OCI-LY3 (cell line): ENCODE data around the gene TMEM19.

Experiments used
- H2AFZ ChIP-seq: fragments of 200-600, 300-600 bp; shearing (Covaris generic); 2 replicates; pipeline ENCODE4 v1.6.0; 2014; ENCODE audit warnings: antibody characterized with exemption, low read depth, low read length
- H3K27ac ChIP-seq: fragments of 200-600, 300-600 bp; sonication (generic); 2 replicates; pipeline ENCODE4 v1.5.1; 2014; ENCODE audit warnings: mild to moderate bottlenecking, low read length, moderate library complexity, mixed read lengths
- H3K27me3 ChIP-seq: fragments of 200-600, 300-600 bp; sonication (generic); 2 replicates; pipeline ENCODE4 v1.6.1; 2014; ENCODE audit warnings: low read depth, low read length, mixed read lengths
- H3K36me3 ChIP-seq: fragments of 200-600, 300-600 bp; sonication (generic); replicated peaks from 2 replicates; pipeline ENCODE3; 2014; ENCODE audit warnings: low read depth, low read length, mixed read lengths
- H3K4me1 ChIP-seq: fragments of 300-600, 200-600 bp; sonication (generic); 2 replicates; pipeline ENCODE4 v1.6.1; 2014; ENCODE audit warnings: low read length, mixed read lengths
- H3K4me2 ChIP-seq: fragments of 200-600, 300-600 bp; sonication (generic); 2 replicates; pipeline ENCODE4 v1.6.1; 2014; ENCODE audit warnings: low read length, mixed read lengths
- H3K4me3 ChIP-seq: fragments of 300-600, 200-600 bp; sonication (generic); 2 replicates; pipeline ENCODE4 v1.5.1; 2014; ENCODE audit warnings: antibody characterized with exemption, mild to moderate bottlenecking, low read length, moderate library complexity
- H3K79me2 ChIP-seq: fragments of 300-600, 200-600 bp; shearing (Covaris generic); 2 replicates; pipeline ENCODE4 v1.6.1; 2014; ENCODE audit warnings: mild to moderate bottlenecking, low read length, mixed read lengths
- H3K9ac ChIP-seq: fragments of 300-600, 200-600 bp; shearing (Covaris generic); 2 replicates; pipeline ENCODE4 v1.6.0; 2014; ENCODE audit warnings: mild to moderate bottlenecking, low read length, moderate library complexity
- H3K9me3 ChIP-seq: fragments of 200-600, 300-600 bp; shearing (Covaris generic); 2 replicates; pipeline ENCODE4 v1.6.1; 2014; ENCODE audit warnings: low read length, mixed read lengths; ENCODE audit not compliant: insufficient read depth
- H4K20me1 ChIP-seq: fragments of 200-600, 300-600 bp; sonication (generic); 2 replicates; pipeline ENCODE4 v1.6.1; 2016; ENCODE audit warnings: low read length, mixed read lengths; ENCODE audit not compliant: insufficient read depth
- CTCF ChIP-seq: fragments of 200-600, 300-600 bp; sonication (generic); IDR thresholded peaks from 2 replicates; pipeline ENCODE4 v1.5.1; 2014; ENCODE audit warnings: antibody characterized with exemption, low read length, low read depth
- EZH2phosphoT487 ChIP-seq: fragments of 200-600 bp; shearing (Covaris generic); IDR thresholded peaks from 2 replicates; pipeline ENCODE4 v1.6.1; 2018; ENCODE audit warnings: antibody characterized with exemption, mixed run types, low read depth

The TMEM19 gene

GRCh38 chr12:71708658-71709057, 22.8 kb downstream of the TMEM19 start:
- Histone ChIP-seq H3K9ac (no peak overlapping the region), H3K4me3 (no peak overlapping the region), H3K27ac (no peak overlapping the region), H3K36me3 (no peaks in the 10 kb centered on the region), H2AFZ (no peak overlapping the region), H3K4me1 (no peaks in the 10 kb centered on the region), H3K4me2 (no peak overlapping the region), H3K27me3 (no peaks in the 10 kb centered on the region), H4K20me1 (no peaks in the 10 kb centered on the region), H3K79me2 (no peaks in the 10 kb centered on the region), H3K9me3 (0 out of 2 replicates have a peak, but pooled peaks cover 3% of the 10 kb centered on the region)
- no peak for TF ChIP-seq EZH2phosphoT487
- TF ChIP-seq CTCF, result no peak

- Histone ChIP-seq H3K4me2 (no peak overlapping the region), H3K27ac (no peak overlapping the region)
These were observed 24.6 kb downstream of the TMEM19 start for GRCh38 chr12:71710276-71711125.

GRCh38 chr12:71718611-71719010, 32.7 kb downstream of the TMEM19 start:
- Histone ChIP-seq H3K9me3 (no peaks in the 10 kb centered on the region), H3K9ac (no peak overlapping the region), H3K4me2 (no peak overlapping the region), H3K27ac (no peak overlapping the region), H3K36me3 (no peaks in the 10 kb centered on the region), H4K20me1 (no peaks in the 10 kb centered on the region), H3K79me2 (no peaks in the 10 kb centered on the region), H3K27me3 (no peaks in the 10 kb centered on the region), H3K4me1 (no peaks in the 10 kb centered on the region), H3K4me3 (no peak overlapping the region), H2AFZ (no peak overlapping the region)
- no peak for TF ChIP-seq CTCF
- no peak for TF ChIP-seq EZH2phosphoT487

More at GRCh38 chr12:71710276-71711125, 24.6 kb downstream of the TMEM19 start:
- H3K79me2 ChIP-seq, result no peaks in the 10 kb centered on the region
- TF ChIP-seq CTCF, result no peak
- no peak for TF ChIP-seq EZH2phosphoT487
- no peaks in the 10 kb centered on the region for H3K27me3 ChIP-seq
- no peaks in the 10 kb centered on the region for H3K4me1 ChIP-seq
- no peak overlapping the region for H3K4me3 ChIP-seq
- H2AFZ ChIP-seq, result no peak overlapping the region
- H4K20me1 ChIP-seq, result no peaks in the 10 kb centered on the region
- 0 out of 2 replicates have a peak, but pooled peaks cover 3% of the 10 kb centered on the region for H3K9me3 ChIP-seq
- no peaks in the 10 kb centered on the region for H3K36me3 ChIP-seq
- H3K9ac ChIP-seq, result no peak overlapping the region

GRCh38 chr12:71719647-71720370, 33.9 kb downstream of the TMEM19 start:
- TF ChIP-seq EZH2phosphoT487 (no peak), CTCF (no peak)
- no peaks in the 10 kb centered on the region for H3K4me1 ChIP-seq
- H3K4me2 ChIP-seq, result no peak overlapping the region

More at GRCh38 chr12:71719647-71720370, 33.9 kb downstream of the TMEM19 start:
- Histone ChIP-seq H3K27ac (no peak overlapping the region), H3K36me3 (no peaks in the 10 kb centered on the region), H2AFZ (no peak overlapping the region), H4K20me1 (no peaks in the 10 kb centered on the region), H3K79me2 (no peaks in the 10 kb centered on the region), H3K4me3 (no peak overlapping the region), H3K9ac (no peak overlapping the region), H3K27me3 (no peaks in the 10 kb centered on the region), H3K9me3 (no peaks in the 10 kb centered on the region)
